Dermis blood vessel endothelial cell (primary cell): Measurements from ENCODE around the gene ASB1. TPM values are rescaled to one million over a fixed set of nuclear protein-coding genes. Genes with fewer than 3 reads are reported as not detected.
"Not testable (repeated sequence)": the region's sequence is repeated elsewhere in the genome, so short reads cannot be mapped to it uniquely, and the experiment has no call there.

Experiments
- DNase-seq: peaks from one replicate; pipeline ENCODE4 v3.0.0; 2010
- total RNA-seq: library from RNA; depleted of rRNA; stranded (reverse); fragments of >200 nt; gene quantifications from 2 replicates; pipeline ENCODE4 v1.2.3, GENCODE V29; 2014

The ASB1 gene
- total RNA-seq, 1 donor from 2014 or later, result 8.5 TPM

- no peak for DNase-seq
Measured at GRCh38 chr2:238404406-238405216, 22.1 kb upstream of the ASB1 start.

DNA sequence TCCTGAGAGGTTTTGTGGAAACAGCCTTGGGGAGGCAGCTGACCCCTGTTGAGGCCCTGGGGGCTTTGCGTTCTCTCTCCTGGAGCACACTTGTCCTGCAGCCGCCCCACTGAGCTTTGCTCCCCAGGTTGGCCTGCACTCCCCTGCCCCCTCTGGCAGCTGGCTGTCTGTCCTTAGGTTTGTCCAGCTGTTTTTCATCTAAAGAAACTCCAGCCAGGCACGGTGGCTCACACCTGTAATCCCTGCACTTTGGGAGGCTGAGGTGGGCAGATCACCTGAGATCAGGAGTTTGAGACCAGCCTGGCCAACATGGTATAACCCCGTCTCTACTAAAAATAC, 21.5 kb upstream of the ASB1 start:
- DNase-seq, result not testable (repeated sequence)

DNA sequence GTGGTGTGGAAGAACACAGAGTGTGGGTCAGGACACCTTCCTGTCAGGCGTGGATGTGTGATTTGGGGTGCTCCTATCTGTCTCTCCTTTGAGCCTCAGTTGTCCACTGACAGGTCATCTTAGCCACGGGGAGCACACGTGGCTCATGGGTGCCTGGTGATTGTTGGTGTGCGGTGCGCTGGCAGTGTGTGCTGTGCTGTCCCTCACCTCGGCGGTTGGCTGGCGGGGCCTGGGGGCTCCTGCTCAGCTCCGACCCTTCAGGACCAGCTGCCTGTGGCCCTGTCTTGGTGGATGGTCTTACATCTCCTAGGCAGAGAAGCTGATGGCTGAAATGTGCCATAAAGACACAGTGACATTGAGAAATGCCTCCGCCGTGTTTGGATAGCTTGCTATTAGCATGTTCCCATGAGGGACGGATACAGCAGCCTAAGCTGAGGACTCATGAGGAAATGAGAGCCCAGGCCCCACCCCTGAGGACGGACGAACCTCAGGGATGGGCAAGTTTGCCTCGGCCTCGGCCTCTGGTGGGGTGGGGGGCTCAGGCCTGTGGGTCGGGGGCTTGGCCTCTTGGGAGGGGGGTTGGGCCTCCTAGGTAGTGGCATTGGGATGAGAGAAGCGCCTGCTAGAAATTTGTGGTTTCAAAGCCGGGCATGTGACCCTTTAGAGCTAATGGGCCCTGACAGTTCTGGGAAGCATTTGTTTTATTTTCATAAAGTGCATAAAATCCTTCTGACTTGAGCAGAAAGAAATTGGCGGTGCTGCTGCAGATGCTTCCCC, 20.3 kb upstream of the ASB1 start:
- no peak for DNase-seq

GRCh38 chr2:238406998-238407285, 19.8 kb upstream of the ASB1 start:
- DNase-seq, result no peak

- no peak for DNase-seq
Measured at GRCh38 chr2:238407566-238407965, 19.2 kb upstream of the ASB1 start.

- DNase-seq, result no peak
Measured at GRCh38 chr2:238408615-238409340, 17.9 kb upstream of the ASB1 start.

- DNase-seq, result no peak
Measured at GRCh38 chr2:238409341-238410199, 17.2 kb upstream of the ASB1 start.

DNA sequence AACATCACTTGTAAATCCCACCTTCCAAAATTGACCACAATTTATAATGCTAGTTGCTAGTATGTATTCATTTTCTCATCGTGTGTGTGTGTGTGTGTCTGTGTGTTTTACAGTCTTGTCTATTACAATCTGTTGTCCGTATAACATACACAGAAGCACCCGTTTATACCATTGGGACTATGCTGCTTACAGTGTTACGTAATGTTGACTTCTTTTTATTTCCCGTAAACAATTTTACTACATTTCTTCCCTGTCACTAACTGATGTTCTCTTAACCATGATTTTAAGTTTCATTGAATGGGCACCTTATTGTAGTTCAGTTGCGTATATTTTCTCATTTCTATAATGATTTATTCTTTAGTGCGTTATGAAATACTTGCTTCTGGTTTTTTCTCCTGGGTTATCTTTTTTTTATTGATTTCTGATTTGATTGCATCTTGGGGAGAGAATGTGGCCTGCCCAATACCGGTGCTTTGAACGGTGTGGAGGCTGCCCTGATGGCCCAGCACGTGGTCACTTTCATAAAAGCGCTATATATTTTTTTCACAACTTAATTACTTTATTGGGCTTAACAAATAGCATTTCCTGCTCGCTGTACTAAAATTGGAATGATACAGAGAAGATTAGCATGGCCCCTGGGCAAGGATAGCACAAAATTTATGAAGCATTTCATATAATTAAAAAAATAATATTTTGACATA, 14.5 kb upstream of the ASB1 start:
- no peak for DNase-seq

DNA sequence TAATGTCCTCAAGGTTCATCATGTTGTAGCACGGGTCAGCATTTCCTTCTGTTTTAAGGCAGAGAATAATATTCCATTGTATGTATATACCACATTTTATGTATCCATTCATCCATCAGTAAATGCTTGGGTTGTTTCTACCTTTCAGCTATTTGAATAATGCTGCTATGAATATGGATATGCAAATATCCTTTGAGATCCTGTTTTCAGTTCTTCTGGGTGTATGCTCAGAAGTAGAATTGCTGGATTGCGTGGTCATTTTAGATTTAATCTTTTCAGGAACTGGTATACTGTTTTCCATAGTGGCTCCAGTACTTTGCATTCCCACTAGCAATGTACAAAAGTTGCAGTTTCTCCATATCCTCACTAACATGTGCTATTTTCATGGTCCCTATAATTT, 13.4 kb upstream of the ASB1 start:
- no peak for DNase-seq

DNA sequence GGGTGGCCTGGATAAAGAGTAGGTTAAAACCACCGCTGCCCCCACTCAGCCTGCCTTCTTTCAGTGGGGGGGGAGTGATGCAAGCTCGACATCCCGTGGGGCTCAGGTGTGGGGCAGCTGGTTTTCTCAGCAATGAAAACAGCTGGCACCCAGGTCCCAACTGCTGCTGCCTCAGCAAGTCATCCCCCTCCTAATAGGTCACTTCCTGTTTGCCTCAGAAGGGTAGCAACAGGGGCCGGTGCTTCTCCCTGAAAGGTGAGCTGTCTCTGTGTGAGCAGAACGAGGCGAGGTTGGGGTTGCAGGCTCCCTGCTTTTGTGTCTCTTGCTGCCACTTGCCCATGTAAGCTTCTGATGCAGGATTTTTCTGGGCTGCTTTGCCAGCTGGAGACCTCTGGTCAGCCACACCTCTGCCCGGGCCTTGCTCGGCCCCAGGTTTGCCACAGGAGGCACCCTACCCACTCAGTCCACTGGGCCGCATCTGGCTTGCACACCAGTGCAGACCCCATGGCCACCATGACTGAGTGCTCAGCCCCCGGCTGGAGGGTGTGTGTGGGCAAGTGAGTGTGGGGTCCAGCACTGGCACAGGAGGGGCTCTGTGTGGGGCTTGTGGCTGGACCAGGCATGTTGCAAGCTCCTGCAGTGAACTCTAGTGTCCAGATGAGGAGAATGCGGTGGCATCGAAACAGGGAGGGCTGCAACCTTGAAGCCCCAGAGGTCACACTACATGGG, 11.5 kb upstream of the ASB1 start:
- no peak for DNase-seq

GRCh38 chr2:238415893-238416292, 10.8 kb upstream of the ASB1 start:
- DNase-seq, result no peak

GRCh38 chr2:238418196-238418998, 8.3 kb upstream of the ASB1 start:
- DNase-seq, result no peak

DNA sequence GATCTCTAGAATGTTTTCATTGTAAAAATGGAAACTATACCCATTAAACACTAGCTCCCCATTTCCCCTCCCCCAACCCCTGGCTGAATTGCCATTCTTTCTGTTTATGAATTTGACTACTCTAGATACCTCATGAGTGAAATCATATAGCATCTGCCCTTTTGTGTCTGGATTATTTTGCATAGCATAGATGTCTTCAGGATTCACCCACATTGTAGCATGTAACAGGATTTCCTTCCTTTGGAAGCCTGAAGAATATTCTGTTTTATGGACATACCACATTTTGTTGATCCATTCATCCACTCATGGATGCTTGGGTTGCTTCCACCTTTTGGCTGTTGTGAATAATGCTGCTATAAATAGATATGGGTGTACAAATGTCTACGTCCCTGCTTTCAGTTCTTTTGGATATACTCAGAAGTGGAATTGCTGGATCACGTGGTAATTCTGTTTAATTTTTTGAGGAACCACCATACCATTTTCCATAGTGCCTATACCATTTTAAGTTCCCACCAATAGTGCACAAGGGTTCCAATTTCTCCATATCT, 7.7 kb upstream of the ASB1 start:
- no peak for DNase-seq

GRCh38 chr2:238420442-238420841, 6.3 kb upstream of the ASB1 start:
- DNase-seq, result no peak

- DNase-seq, result peak; percentile 79
Measured at GRCh38 chr2:238420878-238421694, 5.6 kb upstream of the ASB1 start.

GRCh38 chr2:238421695-238422035, 5.1 kb upstream of the ASB1 start:
- no peak for DNase-seq

GRCh38 chr2:238422285-238422684, 4.4 kb upstream of the ASB1 start:
- no peak for DNase-seq

DNA sequence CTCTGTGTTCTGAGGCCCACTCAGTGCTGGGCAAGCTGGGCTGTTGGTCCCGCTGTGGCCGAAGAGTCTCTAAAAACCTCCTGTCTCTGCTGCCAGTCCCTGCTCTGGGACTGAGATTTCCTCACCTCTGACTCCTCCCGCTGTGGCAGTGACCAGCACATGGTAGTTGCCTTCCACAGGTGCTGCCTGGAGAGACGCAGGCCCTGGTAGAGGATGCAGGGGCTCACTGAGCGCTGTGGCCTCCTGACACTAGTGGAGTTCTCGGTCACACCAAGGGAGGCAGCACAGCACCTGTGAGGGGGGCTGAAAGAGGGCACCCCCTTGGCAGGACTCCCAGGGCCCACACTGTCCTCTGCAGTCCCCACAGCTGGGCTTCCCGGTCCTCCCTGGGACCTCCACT, 3.8 kb upstream of the ASB1 start:
- no peak for DNase-seq

DNA sequence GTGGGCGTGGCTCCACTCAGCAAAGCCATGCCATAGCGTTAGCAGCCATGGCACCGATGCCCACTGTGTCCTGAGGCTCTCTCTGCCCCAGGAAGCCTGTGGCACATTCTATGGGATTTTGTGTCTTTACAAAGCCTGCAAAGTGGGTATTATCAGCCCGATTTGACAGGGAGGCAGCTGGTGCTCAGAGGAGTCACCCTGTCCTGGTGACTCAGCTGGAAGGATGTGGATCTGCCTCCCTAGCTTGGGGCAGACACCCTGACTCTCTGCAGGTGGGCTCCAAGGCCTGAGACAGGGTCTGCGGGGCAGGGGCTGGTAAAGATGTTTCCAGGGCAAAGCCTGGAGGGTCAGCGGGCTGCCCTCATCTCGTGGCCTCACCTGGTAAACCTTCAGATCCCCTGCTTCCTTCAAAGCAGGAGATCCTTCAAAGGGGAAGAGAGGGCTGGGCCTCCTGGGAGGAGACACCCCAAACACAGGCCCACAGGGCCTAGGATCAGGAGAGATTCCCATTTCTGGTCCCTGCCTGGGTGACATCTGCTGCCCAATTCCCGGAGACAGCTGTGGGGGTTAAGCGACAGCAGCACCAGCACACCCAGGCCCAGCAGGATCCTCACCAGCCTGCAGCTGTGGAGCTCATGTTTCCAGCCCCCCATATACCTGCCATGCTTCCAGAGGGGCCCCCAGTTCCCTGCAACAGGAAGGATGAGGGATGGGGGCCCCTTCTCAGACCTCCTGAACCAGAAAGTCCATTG, 3.0 kb upstream of the ASB1 start:
- DNase-seq, result no peak
